ENCODE results near the gene PRXL2C.

DNA sequence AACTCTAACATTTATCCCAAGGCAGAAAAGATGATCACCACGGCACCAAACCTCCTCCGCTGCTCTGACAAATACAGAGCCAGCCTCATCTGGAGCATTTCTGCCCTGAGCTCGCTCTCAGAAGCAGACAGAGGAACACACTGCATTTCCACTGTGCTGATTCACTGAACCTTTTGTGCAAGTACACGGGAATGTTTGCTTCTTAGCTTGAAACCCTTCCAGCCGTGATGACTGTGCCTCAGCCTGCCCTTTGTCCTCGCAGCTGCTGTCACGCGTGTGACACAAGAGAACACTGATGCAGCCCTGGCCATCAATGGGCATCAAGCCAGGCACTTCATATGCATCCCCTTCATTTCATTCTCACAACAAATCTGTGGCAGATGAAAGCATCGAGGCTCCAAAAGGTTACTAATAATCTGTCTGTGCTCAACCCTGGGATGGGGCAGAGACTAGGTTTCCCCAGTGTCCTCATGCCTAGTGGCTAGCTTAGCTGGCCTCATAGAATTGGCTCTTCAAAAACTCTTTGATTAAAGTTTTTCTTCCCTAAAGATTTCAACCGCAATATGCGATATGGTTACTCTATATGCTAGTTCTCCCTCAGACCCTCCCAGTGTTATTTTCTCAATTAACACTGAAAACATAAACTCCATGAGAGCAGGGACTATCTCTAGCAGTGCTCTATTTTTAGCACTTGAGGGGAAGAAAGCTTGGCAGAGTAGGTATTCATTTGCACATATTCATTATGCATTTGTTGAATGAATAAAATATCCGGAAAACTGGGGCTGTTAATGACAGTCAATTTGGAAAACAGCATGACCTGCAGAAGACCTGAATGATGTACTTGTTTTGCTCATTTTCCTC lies 42.8 kb downstream of the PRXL2C start:
- TF ChIP-seq CTCF (IDR thresholded peaks at IDR 0.05) (no peak), POLR2AphosphoS5 (IDR thresholded peaks at IDR 0.05) (peak; percentile 84), POLR2A (IDR thresholded peaks at IDR 0.05) (no peak), EP300 (IDR thresholded peaks at IDR 0.05) (no peak)

Measured in gastroesophageal sphincter (tissue), 3 donors.